Measurements from ENCODE around the gene B4GALNT4. TPM values are rescaled to one million over a fixed set of nuclear protein-coding genes. Genes with fewer than 3 reads are reported as not detected.

Gene B4GALNT4
- total RNA-seq, 1 experiment from 2014 or later: 88.0 TPM

GRCh38 chr11:375065-376025, 6.0 kb downstream of the B4GALNT4 start:
- Mint-ChIP-seq H3K9me3 (0 out of 2 replicates have a peak, but pooled peaks cover 7% of the 10 kb centered on the region), H3K36me3 (peaks cover 21% of the 10 kb centered on the region), H3K4me1 (peaks cover 6% of the 10 kb centered on the region), H3K4me3 (no peak overlapping the region), H3K27ac (no peak overlapping the region), H3K27me3 (ENCODE audit: low read depth) (no peaks in the 10 kb centered on the region)
- ChIA-PET CTCF (interaction anchor here (1.2 kb wide), 1 partner anchor 15 kb away, joined by 4 read pairs; no protein-coding TSS in a partner anchor), POLR2A (interaction anchor here (0.6 kb wide), 1 partner anchor 68 kb away, joined by 4 read pairs; the partner anchor contains the start of gene IFITM2)
- TF ChIP-seq TEAD1 (CRISPR knock-in tag; IDR thresholded peaks at IDR 0.05) (no peak), ELF4 (CRISPR knock-in tag; IDR thresholded peaks at IDR 0.05; ENCODE audit: low read depth) (no peak), MYBL2 (CRISPR knock-in tag; IDR thresholded peaks at IDR 0.05) (no peak), EMX1 (CRISPR knock-in tag; IDR thresholded peaks at IDR 0.05) (no peak), IRF2 (CRISPR knock-in tag; IDR thresholded peaks at IDR 0.05; ENCODE audit: borderline replicate concordance, low read depth) (no peak), ZNF281 (CRISPR knock-in tag; IDR thresholded peaks at IDR 0.05) (no peak), AFF4 (CRISPR knock-in tag; IDR thresholded peaks at IDR 0.05; ENCODE audit: borderline replicate concordance) (no peak)
- TF ChIP-seq, protein P1, sequence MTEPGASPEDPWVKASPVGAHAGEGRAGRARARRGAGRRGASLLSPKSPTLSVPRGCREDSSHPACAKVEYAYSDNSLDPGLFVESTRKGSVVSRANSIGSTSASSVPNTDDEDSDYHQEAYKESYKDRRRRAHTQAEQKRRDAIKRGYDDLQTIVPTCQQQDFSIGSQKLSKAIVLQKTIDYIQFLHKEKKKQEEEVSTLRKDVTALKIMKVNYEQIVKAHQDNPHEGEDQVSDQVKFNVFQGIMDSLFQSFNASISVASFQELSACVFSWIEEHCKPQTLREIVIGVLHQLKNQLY (CRISPR knock-in tag; IDR thresholded peaks at IDR 0.05): no peak
- TF ChIP-seq, protein P2, sequence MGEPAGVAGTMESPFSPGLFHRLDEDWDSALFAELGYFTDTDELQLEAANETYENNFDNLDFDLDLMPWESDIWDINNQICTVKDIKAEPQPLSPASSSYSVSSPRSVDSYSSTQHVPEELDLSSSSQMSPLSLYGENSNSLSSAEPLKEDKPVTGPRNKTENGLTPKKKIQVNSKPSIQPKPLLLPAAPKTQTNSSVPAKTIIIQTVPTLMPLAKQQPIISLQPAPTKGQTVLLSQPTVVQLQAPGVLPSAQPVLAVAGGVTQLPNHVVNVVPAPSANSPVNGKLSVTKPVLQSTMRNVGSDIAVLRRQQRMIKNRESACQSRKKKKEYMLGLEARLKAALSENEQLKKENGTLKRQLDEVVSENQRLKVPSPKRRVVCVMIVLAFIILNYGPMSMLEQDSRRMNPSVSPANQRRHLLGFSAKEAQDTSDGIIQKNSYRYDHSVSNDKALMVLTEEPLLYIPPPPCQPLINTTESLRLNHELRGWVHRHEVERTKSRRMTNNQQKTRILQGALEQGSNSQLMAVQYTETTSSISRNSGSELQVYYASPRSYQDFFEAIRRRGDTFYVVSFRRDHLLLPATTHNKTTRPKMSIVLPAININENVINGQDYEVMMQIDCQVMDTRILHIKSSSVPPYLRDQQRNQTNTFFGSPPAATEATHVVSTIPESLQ (CRISPR knock-in tag; IDR thresholded peaks at IDR 0.05): no peak
- DNase-seq (ENCODE audit: low spot score) (no peak), ATAC-seq (no peak)

GRCh38 chr11:376531-377173, 7.4 kb downstream of the B4GALNT4 start:
- H3K9me3 Mint-ChIP-seq: 0 out of 2 replicates have a peak, but pooled peaks cover 7% of the 10 kb centered on the region
- H3K4me3 Mint-ChIP-seq: no peak overlapping the region
- no peaks in the 10 kb centered on the region for H3K4me1 Mint-ChIP-seq
- no peaks in the 10 kb centered on the region for H3K27me3 Mint-ChIP-seq (ENCODE audit: low read depth)
- no peak overlapping the region for H3K27ac Mint-ChIP-seq
- POLR2A ChIA-PET: interaction anchor here (0.6 to 1.2 kb wide), 2 partner anchors 14 to 17 kb away, joined by 3 read pairs; partner anchors contain the start of gene PKP3
- no peak for DNase-seq (ENCODE audit: low spot score)
- CTCF ChIA-PET: interaction anchor here (0.9 to 2.0 kb wide), 4 partner anchors 14 to 161 kb away, joined by 3 to 7 read pairs (median 4); no protein-coding TSS in a partner anchor
- H3K36me3 Mint-ChIP-seq: peaks cover 20% of the 10 kb centered on the region
- no peak for ATAC-seq
- TF ChIP-seq SMAD3 (CRISPR knock-in tag; IDR thresholded peaks at IDR 0.05; ENCODE audit: borderline replicate concordance) (no peak), MAX (CRISPR knock-in tag; IDR thresholded peaks at IDR 0.05) (no peak), ZMAT4 (CRISPR knock-in tag; IDR thresholded peaks at IDR 0.05) (no peak), USF1 (CRISPR knock-in tag; IDR thresholded peaks at IDR 0.05) (no peak), MYBL2 (CRISPR knock-in tag; IDR thresholded peaks at IDR 0.05) (no peak), ESRRA (CRISPR knock-in tag; IDR thresholded peaks at IDR 0.05; ENCODE audit: borderline replicate concordance) (no peak), GABPB1 (CRISPR knock-in tag; IDR thresholded peaks at IDR 0.05) (no peak)
- TF ChIP-seq, protein P3, sequence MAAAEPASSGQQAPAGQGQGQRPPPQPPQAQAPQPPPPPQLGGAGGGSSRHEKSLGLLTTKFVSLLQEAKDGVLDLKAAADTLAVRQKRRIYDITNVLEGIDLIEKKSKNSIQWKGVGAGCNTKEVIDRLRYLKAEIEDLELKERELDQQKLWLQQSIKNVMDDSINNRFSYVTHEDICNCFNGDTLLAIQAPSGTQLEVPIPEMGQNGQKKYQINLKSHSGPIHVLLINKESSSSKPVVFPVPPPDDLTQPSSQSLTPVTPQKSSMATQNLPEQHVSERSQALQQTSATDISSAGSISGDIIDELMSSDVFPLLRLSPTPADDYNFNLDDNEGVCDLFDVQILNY (CRISPR knock-in tag; IDR thresholded peaks at IDR 0.05): no peak
- TF ChIP-seq, protein P4, sequence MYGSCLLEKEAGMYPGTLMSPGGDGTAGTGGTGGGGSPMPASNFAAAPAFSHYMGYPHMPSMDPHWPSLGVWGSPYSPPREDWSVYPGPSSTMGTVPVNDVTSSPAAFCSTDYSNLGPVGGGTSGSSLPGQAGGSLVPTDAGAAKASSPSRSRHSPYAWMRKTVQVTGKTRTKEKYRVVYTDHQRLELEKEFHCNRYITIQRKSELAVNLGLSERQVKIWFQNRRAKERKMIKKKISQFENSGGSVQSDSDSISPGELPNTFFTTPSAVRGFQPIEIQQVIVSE (CRISPR knock-in tag; IDR thresholded peaks at IDR 0.05; ENCODE audit: borderline replicate concordance): no peak

Measured in WTC11 (cell line).